ENCODE measurements around the gene PCDHGA7.

- TF ChIP-seq, protein P1, sequence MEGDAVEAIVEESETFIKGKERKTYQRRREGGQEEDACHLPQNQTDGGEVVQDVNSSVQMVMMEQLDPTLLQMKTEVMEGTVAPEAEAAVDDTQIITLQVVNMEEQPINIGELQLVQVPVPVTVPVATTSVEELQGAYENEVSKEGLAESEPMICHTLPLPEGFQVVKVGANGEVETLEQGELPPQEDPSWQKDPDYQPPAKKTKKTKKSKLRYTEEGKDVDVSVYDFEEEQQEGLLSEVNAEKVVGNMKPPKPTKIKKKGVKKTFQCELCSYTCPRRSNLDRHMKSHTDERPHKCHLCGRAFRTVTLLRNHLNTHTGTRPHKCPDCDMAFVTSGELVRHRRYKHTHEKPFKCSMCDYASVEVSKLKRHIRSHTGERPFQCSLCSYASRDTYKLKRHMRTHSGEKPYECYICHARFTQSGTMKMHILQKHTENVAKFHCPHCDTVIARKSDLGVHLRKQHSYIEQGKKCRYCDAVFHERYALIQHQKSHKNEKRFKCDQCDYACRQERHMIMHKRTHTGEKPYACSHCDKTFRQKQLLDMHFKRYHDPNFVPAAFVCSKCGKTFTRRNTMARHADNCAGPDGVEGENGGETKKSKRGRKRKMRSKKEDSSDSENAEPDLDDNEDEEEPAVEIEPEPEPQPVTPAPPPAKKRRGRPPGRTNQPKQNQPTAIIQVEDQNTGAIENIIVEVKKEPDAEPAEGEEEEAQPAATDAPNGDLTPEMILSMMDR (IDR thresholded peaks at IDR 0.05) = no peak
- TF ChIP-seq POLR2A (IDR thresholded peaks at IDR 0.05) (no peak), POLR2AphosphoS5 (IDR thresholded peaks at IDR 0.05; ENCODE audit: insufficient read depth in 1 of 2, low read depth in 1 of 2) (no peak)
These were observed 16.3 kb upstream of the PCDHGA7 start for GRCh38 chr5:141366016-141366896.
